ENCODE measurements around the gene RTTN. TPM values are rescaled to one million over a fixed set of nuclear protein-coding genes. Genes with fewer than 3 reads are reported as not detected.

RTTN gene
- total RNA-seq, 1 experiment from 2014 or later, result 21.5 TPM

DNA sequence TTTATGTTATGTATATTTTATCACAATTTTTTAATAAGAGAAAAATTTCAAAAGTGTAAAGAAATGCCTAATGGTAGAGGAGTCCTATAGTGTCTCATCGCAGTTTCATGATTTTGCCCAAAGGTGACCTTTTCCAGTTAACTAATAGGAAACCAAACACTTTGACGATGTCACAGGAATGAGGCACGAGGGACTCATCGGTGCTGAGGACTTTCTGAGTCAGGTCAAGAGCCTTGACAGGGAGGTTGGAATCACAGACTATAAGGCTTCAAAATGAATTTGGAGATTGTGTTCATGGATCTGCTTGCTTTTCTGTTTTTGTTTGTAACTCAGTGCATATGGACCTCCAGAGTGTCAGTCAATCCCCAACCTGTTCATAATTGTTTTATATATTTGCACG, 15.1 kb upstream of the RTTN start:
- no peak for DNase-seq (ENCODE audit: low spot score)
- Mint-ChIP-seq H3K36me3 (no peaks in the 10 kb centered on the region), H3K4me3 (no peak overlapping the region), H3K27ac (no peak overlapping the region), H3K4me1 (peaks cover 15% of the 10 kb centered on the region), H3K27me3 (ENCODE audit: low read depth) (no peaks in the 10 kb centered on the region), H3K9me3 (no peaks in the 10 kb centered on the region)
- TF ChIP-seq, protein P1, sequence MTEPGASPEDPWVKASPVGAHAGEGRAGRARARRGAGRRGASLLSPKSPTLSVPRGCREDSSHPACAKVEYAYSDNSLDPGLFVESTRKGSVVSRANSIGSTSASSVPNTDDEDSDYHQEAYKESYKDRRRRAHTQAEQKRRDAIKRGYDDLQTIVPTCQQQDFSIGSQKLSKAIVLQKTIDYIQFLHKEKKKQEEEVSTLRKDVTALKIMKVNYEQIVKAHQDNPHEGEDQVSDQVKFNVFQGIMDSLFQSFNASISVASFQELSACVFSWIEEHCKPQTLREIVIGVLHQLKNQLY (CRISPR knock-in tag; IDR thresholded peaks at IDR 0.05), result no peak
- no peak for TF ChIP-seq NFE2L1 (CRISPR knock-in tag; IDR thresholded peaks at IDR 0.05)
- TF ChIP-seq ZNF396 (CRISPR knock-in tag; IDR thresholded peaks at IDR 0.05; ENCODE audit: borderline replicate concordance), result no peak
- TF ChIP-seq ZNF263 (CRISPR knock-in tag; IDR thresholded peaks at IDR 0.05; ENCODE audit: low read depth), result no peak
- TF ChIP-seq, protein P2, sequence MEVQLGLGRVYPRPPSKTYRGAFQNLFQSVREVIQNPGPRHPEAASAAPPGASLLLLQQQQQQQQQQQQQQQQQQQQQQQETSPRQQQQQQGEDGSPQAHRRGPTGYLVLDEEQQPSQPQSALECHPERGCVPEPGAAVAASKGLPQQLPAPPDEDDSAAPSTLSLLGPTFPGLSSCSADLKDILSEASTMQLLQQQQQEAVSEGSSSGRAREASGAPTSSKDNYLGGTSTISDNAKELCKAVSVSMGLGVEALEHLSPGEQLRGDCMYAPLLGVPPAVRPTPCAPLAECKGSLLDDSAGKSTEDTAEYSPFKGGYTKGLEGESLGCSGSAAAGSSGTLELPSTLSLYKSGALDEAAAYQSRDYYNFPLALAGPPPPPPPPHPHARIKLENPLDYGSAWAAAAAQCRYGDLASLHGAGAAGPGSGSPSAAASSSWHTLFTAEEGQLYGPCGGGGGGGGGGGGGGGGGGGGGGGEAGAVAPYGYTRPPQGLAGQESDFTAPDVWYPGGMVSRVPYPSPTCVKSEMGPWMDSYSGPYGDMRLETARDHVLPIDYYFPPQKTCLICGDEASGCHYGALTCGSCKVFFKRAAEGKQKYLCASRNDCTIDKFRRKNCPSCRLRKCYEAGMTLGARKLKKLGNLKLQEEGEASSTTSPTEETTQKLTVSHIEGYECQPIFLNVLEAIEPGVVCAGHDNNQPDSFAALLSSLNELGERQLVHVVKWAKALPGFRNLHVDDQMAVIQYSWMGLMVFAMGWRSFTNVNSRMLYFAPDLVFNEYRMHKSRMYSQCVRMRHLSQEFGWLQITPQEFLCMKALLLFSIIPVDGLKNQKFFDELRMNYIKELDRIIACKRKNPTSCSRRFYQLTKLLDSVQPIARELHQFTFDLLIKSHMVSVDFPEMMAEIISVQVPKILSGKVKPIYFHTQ (CRISPR knock-in tag; IDR thresholded peaks at IDR 0.05), result no peak
- TF ChIP-seq GRHL2 (CRISPR knock-in tag; IDR thresholded peaks at IDR 0.05; ENCODE audit: insufficient replicate concordance, severe bottlenecking), result no peak
- TF ChIP-seq ZNF423 (CRISPR knock-in tag; IDR thresholded peaks at IDR 0.05), result no peak
- TF ChIP-seq OVOL2 (CRISPR knock-in tag; IDR thresholded peaks at IDR 0.05; ENCODE audit: borderline replicate concordance), result no peak
- TF ChIP-seq, protein P3, sequence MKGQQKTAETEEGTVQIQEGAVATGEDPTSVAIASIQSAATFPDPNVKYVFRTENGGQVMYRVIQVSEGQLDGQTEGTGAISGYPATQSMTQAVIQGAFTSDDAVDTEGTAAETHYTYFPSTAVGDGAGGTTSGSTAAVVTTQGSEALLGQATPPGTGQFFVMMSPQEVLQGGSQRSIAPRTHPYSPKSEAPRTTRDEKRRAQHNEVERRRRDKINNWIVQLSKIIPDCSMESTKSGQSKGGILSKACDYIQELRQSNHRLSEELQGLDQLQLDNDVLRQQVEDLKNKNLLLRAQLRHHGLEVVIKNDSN (CRISPR knock-in tag; IDR thresholded peaks at IDR 0.05), result no peak
- TF ChIP-seq ZNF317 (CRISPR knock-in tag; IDR thresholded peaks at IDR 0.05; ENCODE audit: borderline replicate concordance, low read depth), result no peak
- TF ChIP-seq TCF7 (CRISPR knock-in tag; IDR thresholded peaks at IDR 0.05; ENCODE audit: low read depth), result no peak
- TF ChIP-seq, protein P4, sequence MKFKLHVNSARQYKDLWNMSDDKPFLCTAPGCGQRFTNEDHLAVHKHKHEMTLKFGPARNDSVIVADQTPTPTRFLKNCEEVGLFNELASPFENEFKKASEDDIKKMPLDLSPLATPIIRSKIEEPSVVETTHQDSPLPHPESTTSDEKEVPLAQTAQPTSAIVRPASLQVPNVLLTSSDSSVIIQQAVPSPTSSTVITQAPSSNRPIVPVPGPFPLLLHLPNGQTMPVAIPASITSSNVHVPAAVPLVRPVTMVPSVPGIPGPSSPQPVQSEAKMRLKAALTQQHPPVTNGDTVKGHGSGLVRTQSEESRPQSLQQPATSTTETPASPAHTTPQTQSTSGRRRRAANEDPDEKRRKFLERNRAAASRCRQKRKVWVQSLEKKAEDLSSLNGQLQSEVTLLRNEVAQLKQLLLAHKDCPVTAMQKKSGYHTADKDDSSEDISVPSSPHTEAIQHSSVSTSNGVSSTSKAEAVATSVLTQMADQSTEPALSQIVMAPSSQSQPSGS (CRISPR knock-in tag; IDR thresholded peaks at IDR 0.05; ENCODE audit: borderline replicate concordance, low read depth), result no peak
- POLR2A ChIA-PET, result interaction anchor here (0.5 kb wide), 1 partner anchor 221 kb away, joined by 4 read pairs; no protein-coding TSS in a partner anchor
- ATAC-seq, result no peak
- CTCF ChIA-PET, result no interaction called here

DNA sequence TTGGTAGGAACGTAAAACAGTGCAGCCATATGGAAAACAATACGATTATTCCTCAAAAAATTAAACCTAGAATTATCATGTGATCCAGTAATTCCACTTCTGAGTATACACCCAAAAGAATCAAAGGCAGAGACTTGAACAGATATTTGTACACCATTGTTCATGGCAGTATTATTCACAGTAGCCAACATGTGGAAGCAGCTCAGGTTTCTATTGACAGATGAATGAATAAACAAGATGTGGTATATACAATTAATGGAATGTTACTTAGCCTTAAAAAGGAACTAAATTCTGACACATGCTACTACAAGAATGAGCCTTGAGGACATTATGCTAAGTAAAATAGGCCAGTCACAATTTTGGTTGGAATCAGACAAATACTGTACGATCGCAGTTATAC, 14.2 kb upstream of the RTTN start:
- ChIA-PET CTCF (no interaction called here), POLR2A (no interaction called here)
- no peak for ATAC-seq
- Mint-ChIP-seq H3K9me3 (no peaks in the 10 kb centered on the region), H3K27me3 (ENCODE audit: low read depth) (no peaks in the 10 kb centered on the region), H3K4me1 (peaks cover 15% of the 10 kb centered on the region), H3K4me3 (no peak overlapping the region), H3K36me3 (no peaks in the 10 kb centered on the region), H3K27ac (no peak overlapping the region)
- TF ChIP-seq, protein P5, sequence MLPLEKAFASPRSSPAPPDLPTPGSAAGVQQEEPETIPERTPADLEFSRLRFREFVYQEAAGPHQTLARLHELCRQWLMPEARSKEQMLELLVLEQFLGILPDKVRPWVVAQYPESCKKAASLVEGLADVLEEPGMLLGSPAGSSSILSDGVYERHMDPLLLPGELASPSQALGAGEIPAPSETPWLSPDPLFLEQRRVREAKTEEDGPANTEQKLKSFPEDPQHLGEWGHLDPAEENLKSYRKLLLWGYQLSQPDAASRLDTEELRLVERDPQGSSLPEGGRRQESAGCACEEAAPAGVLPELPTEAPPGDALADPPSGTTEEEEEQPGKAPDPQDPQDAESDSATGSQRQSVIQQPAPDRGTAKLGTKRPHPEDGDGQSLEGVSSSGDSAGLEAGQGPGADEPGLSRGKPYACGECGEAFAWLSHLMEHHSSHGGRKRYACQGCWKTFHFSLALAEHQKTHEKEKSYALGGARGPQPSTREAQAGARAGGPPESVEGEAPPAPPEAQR (CRISPR knock-in tag; IDR thresholded peaks at IDR 0.05), result no peak
- no peak for TF ChIP-seq SMAD4 (CRISPR knock-in tag; IDR thresholded peaks at IDR 0.05)
- TF ChIP-seq, protein P6, sequence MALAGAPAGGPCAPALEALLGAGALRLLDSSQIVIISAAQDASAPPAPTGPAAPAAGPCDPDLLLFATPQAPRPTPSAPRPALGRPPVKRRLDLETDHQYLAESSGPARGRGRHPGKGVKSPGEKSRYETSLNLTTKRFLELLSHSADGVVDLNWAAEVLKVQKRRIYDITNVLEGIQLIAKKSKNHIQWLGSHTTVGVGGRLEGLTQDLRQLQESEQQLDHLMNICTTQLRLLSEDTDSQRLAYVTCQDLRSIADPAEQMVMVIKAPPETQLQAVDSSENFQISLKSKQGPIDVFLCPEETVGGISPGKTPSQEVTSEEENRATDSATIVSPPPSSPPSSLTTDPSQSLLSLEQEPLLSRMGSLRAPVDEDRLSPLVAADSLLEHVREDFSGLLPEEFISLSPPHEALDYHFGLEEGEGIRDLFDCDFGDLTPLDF (CRISPR knock-in tag; IDR thresholded peaks at IDR 0.05), result no peak
- TF ChIP-seq, protein P7, sequence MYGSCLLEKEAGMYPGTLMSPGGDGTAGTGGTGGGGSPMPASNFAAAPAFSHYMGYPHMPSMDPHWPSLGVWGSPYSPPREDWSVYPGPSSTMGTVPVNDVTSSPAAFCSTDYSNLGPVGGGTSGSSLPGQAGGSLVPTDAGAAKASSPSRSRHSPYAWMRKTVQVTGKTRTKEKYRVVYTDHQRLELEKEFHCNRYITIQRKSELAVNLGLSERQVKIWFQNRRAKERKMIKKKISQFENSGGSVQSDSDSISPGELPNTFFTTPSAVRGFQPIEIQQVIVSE (CRISPR knock-in tag; IDR thresholded peaks at IDR 0.05; ENCODE audit: borderline replicate concordance), result no peak
- no peak for TF ChIP-seq ELF4 (CRISPR knock-in tag; IDR thresholded peaks at IDR 0.05; ENCODE audit: low read depth)
- no peak for TF ChIP-seq HMGA2 (CRISPR knock-in tag; IDR thresholded peaks at IDR 0.05)
- TF ChIP-seq, protein P8, sequence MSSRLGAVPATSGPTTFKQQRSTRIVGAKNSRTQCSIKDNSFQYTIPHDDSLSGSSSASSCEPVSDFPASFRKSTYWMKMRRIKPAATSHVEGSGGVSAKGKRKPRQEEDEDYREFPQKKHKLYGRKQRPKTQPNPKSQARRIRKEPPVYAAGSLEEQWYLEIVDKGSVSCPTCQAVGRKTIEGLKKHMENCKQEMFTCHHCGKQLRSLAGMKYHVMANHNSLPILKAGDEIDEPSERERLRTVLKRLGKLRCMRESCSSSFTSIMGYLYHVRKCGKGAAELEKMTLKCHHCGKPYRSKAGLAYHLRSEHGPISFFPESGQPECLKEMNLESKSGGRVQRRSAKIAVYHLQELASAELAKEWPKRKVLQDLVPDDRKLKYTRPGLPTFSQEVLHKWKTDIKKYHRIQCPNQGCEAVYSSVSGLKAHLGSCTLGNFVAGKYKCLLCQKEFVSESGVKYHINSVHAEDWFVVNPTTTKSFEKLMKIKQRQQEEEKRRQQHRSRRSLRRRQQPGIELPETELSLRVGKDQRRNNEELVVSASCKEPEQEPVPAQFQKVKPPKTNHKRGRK (CRISPR knock-in tag; IDR thresholded peaks at IDR 0.05; ENCODE audit: borderline replicate concordance), result no peak
- TF ChIP-seq TEAD4 (CRISPR knock-in tag; IDR thresholded peaks at IDR 0.05), result no peak
- no peak for TF ChIP-seq ZNF423 (CRISPR knock-in tag; IDR thresholded peaks at IDR 0.05)
- TF ChIP-seq, protein P9, sequence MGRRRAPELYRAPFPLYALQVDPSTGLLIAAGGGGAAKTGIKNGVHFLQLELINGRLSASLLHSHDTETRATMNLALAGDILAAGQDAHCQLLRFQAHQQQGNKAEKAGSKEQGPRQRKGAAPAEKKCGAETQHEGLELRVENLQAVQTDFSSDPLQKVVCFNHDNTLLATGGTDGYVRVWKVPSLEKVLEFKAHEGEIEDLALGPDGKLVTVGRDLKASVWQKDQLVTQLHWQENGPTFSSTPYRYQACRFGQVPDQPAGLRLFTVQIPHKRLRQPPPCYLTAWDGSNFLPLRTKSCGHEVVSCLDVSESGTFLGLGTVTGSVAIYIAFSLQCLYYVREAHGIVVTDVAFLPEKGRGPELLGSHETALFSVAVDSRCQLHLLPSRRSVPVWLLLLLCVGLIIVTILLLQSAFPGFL (CRISPR knock-in tag; IDR thresholded peaks at IDR 0.05; ENCODE audit: borderline replicate concordance), result no peak
- no peak for TF ChIP-seq ZNF416 (CRISPR knock-in tag; IDR thresholded peaks at IDR 0.05)
- no peak for DNase-seq (ENCODE audit: low spot score)
